GM12872 (cell line): ENCODE data around the gene QTRT2.

ENCODE experiments used
- TF ChIP-seq, protein P1 (sequence below): IDR thresholded peaks from 3 replicates; pipeline ENCODE4 v1.5.1; 2011; ENCODE audit warnings: low read depth, mild to moderate bottlenecking, low read length, moderate library complexity; ENCODE audit not compliant: insufficient read depth

The QTRT2 gene

DNA sequence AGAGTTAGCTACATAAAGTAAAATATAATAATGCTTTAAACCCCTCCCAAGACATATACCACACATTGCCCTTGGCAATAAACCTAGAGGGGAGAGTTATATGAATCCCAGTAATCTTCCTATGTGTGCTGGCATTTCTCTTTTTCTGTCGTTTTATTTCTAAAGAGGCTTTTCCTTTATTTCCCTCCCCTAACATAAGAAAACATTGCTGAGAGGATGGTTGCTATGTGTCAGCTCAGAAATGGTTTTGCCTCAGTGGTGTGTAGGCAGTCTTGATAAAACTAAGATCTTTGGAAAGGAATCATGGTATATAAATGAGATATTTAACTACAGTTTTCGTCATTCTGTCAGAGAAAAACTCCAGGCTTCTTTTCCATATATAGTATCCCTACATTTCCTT is 30.2 kb upstream of the QTRT2 start:
- TF ChIP-seq, protein P1, sequence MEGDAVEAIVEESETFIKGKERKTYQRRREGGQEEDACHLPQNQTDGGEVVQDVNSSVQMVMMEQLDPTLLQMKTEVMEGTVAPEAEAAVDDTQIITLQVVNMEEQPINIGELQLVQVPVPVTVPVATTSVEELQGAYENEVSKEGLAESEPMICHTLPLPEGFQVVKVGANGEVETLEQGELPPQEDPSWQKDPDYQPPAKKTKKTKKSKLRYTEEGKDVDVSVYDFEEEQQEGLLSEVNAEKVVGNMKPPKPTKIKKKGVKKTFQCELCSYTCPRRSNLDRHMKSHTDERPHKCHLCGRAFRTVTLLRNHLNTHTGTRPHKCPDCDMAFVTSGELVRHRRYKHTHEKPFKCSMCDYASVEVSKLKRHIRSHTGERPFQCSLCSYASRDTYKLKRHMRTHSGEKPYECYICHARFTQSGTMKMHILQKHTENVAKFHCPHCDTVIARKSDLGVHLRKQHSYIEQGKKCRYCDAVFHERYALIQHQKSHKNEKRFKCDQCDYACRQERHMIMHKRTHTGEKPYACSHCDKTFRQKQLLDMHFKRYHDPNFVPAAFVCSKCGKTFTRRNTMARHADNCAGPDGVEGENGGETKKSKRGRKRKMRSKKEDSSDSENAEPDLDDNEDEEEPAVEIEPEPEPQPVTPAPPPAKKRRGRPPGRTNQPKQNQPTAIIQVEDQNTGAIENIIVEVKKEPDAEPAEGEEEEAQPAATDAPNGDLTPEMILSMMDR: no peak

DNA sequence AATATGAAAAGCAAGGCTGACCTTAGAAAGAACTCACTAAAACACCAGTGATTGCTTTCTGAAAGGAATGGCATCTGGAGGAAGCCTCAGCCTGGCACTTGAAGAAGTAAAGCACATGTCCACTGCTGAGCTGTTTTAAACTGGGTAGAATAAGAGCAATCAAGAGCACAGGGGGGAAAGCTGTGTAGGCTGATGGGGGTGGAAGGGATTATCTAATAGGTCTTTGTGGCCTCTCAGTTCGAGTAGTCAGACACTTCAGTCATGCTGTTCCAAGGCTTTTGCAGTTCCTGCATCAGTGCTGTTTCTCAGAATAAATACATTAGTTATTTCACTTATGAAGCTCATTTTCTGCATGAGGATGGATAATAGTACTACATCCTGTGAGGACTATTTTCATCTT is 22.8 kb upstream of the QTRT2 start:
- TF ChIP-seq, protein P1: no peak

DNA sequence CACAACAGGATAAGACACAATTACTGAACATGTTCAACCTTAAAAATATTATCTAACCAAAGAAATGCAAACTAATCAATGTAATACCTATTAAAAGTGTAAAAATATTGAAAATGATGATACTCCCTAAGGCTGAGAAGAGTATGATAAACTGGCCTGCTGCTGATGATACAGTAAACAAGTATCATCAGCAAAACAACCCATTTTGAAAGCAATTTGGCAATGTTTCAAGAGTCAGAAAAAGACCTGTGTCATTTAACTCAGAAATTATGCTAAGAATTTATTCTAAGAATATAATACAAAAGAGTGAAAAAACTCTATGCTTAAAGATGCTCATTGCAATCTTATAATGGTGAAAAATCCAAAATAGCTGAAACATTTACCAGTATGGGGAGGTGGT is 22.3 kb upstream of the QTRT2 start:
- TF ChIP-seq, protein P1: no peak

DNA sequence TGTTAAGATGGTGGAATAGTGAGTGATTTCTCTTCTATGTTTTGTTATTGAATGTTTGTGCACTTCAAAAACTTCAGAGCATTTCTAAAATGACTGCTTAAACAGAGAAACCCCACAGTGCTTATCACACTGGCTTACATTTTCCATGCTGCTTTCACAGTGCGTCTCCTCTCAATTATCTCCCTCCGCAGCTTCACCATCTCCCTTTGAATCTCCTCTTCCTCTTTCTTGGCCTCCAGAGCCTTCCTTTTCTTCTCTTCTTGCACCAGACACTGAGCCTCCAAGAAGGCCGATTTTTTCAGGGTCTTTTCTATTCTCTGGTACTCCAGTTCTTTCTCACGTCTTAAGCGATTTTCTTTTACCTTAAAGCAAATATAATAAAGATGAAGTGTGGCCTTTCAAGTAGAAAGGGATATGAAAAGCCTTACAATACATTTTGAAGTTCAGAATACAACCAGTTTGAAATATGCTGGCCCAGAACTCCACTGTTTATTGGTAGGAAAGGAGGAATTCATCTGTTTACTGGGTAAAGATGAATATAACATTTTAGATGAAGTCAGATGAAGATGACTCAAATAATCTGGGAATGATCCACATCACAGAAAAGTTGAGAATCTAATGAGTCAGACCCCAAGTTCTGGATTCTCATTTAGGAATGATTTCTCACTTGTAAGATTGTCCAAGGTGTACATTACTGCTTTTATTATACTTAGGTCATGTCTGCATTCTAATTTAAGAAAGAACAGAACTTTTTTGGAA is 21.6 kb upstream of the QTRT2 start:
- TF ChIP-seq, protein P1: no peak

DNA sequence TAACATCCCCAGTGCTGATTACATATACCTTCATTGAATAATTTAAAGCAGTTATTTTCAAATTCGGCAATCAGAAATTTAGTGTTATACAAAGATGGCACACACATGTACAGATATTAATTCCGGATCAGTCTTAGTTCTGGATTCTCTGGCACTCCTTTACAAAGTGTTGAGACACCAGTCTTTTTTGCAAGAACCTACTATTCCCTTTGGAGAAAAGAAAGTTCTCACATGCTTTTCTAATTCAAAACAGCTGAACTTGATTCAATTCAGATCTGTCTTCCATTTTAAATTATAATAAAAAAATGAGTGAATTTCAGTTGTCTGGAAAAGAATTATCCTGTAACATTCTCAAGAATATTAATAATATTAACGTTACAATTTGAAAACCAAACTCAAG is 20.6 kb upstream of the QTRT2 start:
- TF ChIP-seq, protein P1: no peak

DNA sequence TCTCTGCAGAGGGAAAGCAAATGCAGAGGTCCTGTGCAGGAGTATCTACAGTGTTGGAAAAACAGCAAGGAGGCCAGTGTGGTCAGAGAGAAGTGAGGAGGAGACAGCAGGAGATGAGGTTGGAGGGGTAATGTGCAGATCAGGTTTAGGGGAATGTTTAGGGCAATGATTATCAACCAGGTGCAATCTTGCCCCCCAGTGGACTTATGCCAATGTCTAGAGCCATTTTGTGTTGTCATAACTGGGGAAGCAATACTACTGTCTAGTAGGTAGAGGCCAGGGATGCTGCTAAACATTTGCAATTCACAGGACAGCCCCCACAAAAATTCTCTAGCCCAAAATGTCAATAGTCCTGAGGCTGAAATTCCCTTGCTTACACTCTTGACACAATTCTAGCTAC is 13.3 kb upstream of the QTRT2 start:
- TF ChIP-seq, protein P1: 0 out of 3 replicates have a peak, but pooled peaks have one; percentile 1

DNA sequence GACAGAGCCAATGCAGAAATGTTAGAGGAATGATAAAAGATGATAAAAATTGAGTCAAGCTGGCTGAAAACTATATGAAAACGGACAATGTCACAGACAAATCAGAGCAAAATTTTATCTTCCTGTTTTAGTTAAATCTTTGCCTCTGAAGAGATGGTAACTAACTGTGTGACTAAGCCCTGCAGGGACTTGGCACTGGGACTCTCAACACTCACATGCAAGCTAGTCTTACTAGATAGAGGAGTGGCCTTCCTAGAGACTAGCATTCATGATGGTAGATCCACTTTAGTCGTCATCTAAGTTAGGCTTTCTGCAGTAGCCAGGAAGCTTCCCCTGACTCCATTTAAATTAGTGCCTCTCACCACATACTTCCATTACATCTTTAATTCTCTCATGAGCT is 4.3 kb upstream of the QTRT2 start:
- TF ChIP-seq, protein P1: no peak

DNA sequence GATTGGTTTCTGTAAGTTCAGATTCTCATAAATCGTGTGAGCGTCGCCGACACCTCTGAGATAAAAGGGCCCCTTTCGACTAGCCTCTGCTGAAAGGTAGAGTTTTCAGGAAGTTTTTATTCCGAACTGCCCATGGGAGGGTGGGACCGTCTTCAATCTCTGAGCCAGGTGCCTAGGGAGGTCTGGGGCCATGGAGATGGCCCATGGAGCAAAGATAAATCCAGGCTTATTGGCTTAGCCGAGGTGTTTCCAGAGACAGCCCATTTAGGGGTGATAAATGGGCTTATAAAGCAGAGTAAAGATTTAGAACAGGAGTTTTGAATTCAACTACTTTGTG is 442 bp downstream of the QTRT2 start:
- TF ChIP-seq, protein P1: no peak
